GM19023 (cell line): ENCODE measurements around the gene AGBL1.
"Not testable (repeated sequence)": the region's sequence is repeated elsewhere in the genome, so short reads cannot be mapped to it uniquely, and the experiment has no call there.

ENCODE experiments used
- ATAC-seq: cut with Tn5 transposase; IDR thresholded peaks from one replicate; pipeline ENCODE4 v1.9.1; 2021; ENCODE audit warnings: mild to moderate bottlenecking, moderate library complexity; ENCODE audit not compliant: unreplicated experiment

The AGBL1 gene

GRCh38 chr15:86392296-86392695, 312.6 kb downstream of the AGBL1 start:
- ATAC-seq, result no peak

GRCh38 chr15:86392874-86393273, 313.2 kb downstream of the AGBL1 start:
- no peak for ATAC-seq

- ATAC-seq, result no peak
Measured at GRCh38 chr15:86394866-86395265, 315.2 kb downstream of the AGBL1 start.

- ATAC-seq, result no peak
Measured at GRCh38 chr15:86399041-86399954, 319.6 kb downstream of the AGBL1 start.

GRCh38 chr15:86403221-86403620, 323.6 kb downstream of the AGBL1 start:
- no peak for ATAC-seq

- no peak for ATAC-seq
Measured at GRCh38 chr15:86403914-86404583, 324.4 kb downstream of the AGBL1 start.

GRCh38 chr15:86408261-86408660, 328.6 kb downstream of the AGBL1 start:
- ATAC-seq, result no peak

GRCh38 chr15:86411916-86412315, 332.2 kb downstream of the AGBL1 start:
- ATAC-seq, result no peak

- ATAC-seq, result no peak
Measured at GRCh38 chr15:86413191-86413590, 333.5 kb downstream of the AGBL1 start.

- ATAC-seq, result no peak
Measured at GRCh38 chr15:86425746-86426145, 346.1 kb downstream of the AGBL1 start.

- no peak for ATAC-seq
Measured at GRCh38 chr15:86432861-86433260, 353.2 kb downstream of the AGBL1 start.

GRCh38 chr15:86433983-86434382, 354.3 kb downstream of the AGBL1 start:
- ATAC-seq, result no peak

GRCh38 chr15:86439614-86440013, 359.9 kb downstream of the AGBL1 start:
- ATAC-seq, result no peak

GRCh38 chr15:86444527-86444926, 364.9 kb downstream of the AGBL1 start:
- no peak for ATAC-seq

- ATAC-seq, result no peak
Measured at GRCh38 chr15:86445579-86446252, 366.0 kb downstream of the AGBL1 start.

- no peak for ATAC-seq
Measured at GRCh38 chr15:86446253-86446640, 366.6 kb downstream of the AGBL1 start.

GRCh38 chr15:86465470-86466039, 385.9 kb downstream of the AGBL1 start:
- ATAC-seq, result not testable (repeated sequence)

GRCh38 chr15:86481720-86482119, 402.0 kb downstream of the AGBL1 start:
- no peak for ATAC-seq

- no peak for ATAC-seq
Measured at GRCh38 chr15:86483936-86484335, 404.3 kb downstream of the AGBL1 start.

GRCh38 chr15:86488046-86488445, 408.4 kb downstream of the AGBL1 start:
- no peak for ATAC-seq

GRCh38 chr15:86489981-86490380, 410.3 kb downstream of the AGBL1 start:
- ATAC-seq, result no peak
